ENCODE results near the gene ANG. TPM values are rescaled to one million over a fixed set of nuclear protein-coding genes. Genes with fewer than 3 reads are reported as not detected.

Gene ANG
- total RNA-seq, 1 experiment from 2014 or later = 3.2 TPM

DNA sequence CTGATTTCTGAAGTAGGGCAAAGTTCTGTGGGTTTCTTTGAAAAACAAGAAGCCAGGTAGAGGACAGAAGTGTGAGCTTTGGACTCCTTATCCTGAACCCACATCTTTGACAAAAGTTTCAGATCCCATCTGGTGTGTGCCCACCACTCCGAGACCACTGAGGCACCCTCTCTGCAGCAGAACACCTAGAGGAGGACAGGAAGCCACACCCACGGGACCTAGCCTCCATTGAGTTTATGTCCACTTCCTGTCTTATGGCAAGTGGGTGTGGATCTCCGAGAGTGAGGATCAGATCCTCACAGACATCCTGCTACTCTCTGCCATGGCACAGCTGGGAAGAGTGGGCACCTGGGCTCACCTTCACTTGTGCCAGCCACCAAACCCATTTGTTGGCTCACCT is 30.3 kb upstream of the ANG start:
- Mint-ChIP-seq H3K4me1 (peaks cover 30 to 38% of the 10 kb centered on the region in 2 experiments), H3K36me3 (ENCODE audit: insufficient read depth in 1 of 3, low read depth in 3 of 3) (no peaks in the 10 kb centered on the region), H3K27ac (no peak overlapping the region), H3K27me3 (ENCODE audit: low read depth) (peaks cover 62% of the 10 kb centered on the region), H3K4me3 (peak overlapping the region; percentile 68 to 88), H3K9me3 (no peaks in the 10 kb centered on the region; a peak in 2 of 5 replicates)
- H3K18ac ChIP-seq (ENCODE audit: insufficient read length, low read depth, low read length) = no peak overlapping the region
- peaks cover 4% of the 10 kb centered on the region; the same call in 1 of the 2 replicates for H3K27me3 ChIP-seq (ENCODE audit: insufficient read depth, low read length)
- no peaks in the 10 kb centered on the region for H3K4me1 ChIP-seq (ENCODE audit: insufficient read depth, low read length)
- TF ChIP-seq, protein P1, sequence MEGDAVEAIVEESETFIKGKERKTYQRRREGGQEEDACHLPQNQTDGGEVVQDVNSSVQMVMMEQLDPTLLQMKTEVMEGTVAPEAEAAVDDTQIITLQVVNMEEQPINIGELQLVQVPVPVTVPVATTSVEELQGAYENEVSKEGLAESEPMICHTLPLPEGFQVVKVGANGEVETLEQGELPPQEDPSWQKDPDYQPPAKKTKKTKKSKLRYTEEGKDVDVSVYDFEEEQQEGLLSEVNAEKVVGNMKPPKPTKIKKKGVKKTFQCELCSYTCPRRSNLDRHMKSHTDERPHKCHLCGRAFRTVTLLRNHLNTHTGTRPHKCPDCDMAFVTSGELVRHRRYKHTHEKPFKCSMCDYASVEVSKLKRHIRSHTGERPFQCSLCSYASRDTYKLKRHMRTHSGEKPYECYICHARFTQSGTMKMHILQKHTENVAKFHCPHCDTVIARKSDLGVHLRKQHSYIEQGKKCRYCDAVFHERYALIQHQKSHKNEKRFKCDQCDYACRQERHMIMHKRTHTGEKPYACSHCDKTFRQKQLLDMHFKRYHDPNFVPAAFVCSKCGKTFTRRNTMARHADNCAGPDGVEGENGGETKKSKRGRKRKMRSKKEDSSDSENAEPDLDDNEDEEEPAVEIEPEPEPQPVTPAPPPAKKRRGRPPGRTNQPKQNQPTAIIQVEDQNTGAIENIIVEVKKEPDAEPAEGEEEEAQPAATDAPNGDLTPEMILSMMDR (conservative IDR thresholded peaks at IDR 0.05) = no peak
- no peaks in the 10 kb centered on the region for H3K79me1 ChIP-seq (ENCODE audit: insufficient read depth, low read depth, low read length, poor library complexity, severe bottlenecking)
- no peak overlapping the region for H2AFZ ChIP-seq (ENCODE audit: low read length)
- H4K8ac ChIP-seq (replicated peaks; ENCODE audit: insufficient read length, low read depth, low read length) = no peak overlapping the region
- H2BK15ac ChIP-seq (ENCODE audit: low read depth, low read length) = no peak overlapping the region
- H3K56ac ChIP-seq (ENCODE audit: insufficient read length, low read depth, low read length) = no peak overlapping the region
- H3K4me2 ChIP-seq (ENCODE audit: insufficient read depth, insufficient read length, low read length) = peak overlapping the region; percentile 67
- no peak overlapping the region for H4K5ac ChIP-seq (ENCODE audit: insufficient read length, low read depth, low read length)
- H2BK20ac ChIP-seq (ENCODE audit: low read depth, low read length, poor library complexity, severe bottlenecking) = no peak overlapping the region
- H3K23me2 ChIP-seq (ENCODE audit: insufficient read length, low read depth, low read length, poor library complexity, severe bottlenecking) = peaks cover 4% of the 10 kb centered on the region
- H3K23ac ChIP-seq (ENCODE audit: insufficient read length, low read depth, low read length) = no peak overlapping the region
- DNase-seq = no peak
- no peak overlapping the region for H2BK120ac ChIP-seq (ENCODE audit: low read depth, low read length, poor library complexity, severe bottlenecking)
- no peak overlapping the region for H2AK5ac ChIP-seq (ENCODE audit: insufficient read length, low read length)
- H2BK12ac ChIP-seq (ENCODE audit: insufficient read length, low read depth, low read length) = no peak overlapping the region
- H3K79me2 ChIP-seq (ENCODE audit: insufficient read depth, low read length) = no peaks in the 10 kb centered on the region
- H4K91ac ChIP-seq (ENCODE audit: insufficient read length, low read depth, low read length) = no peak overlapping the region
- H3K9ac ChIP-seq (ENCODE audit: extremely low read depth, insufficient read length, low read length) = no peak overlapping the region
- H3K14ac ChIP-seq (ENCODE audit: insufficient read depth, low read length) = no peak overlapping the region
- no CpG with 5 or more reads among the region's 3 CpGs for WGBS (ENCODE audit: extremely low coverage, insufficient read length, low lambda C conversion rate)
- H4K20me1 ChIP-seq (ENCODE audit: control insufficient read depth, insufficient read depth, insufficient read length) = no peaks in the 10 kb centered on the region
- H3T11ph ChIP-seq (ENCODE audit: low read length) = no peak overlapping the region
- no peak overlapping the region for H3K4ac ChIP-seq (ENCODE audit: low read depth, low read length)
- no peak overlapping the region for H2BK5ac ChIP-seq (ENCODE audit: insufficient read length, low read length)
- no peak overlapping the region for H3K27ac ChIP-seq (ENCODE audit: insufficient read length, low read depth, low read length)
- H3K9me3 ChIP-seq (ENCODE audit: control insufficient read depth, low read depth, low read length) = no peaks in the 10 kb centered on the region

Data from H9 (cell line).